HG03457 (cell line): ENCODE results near the gene GRIK4.

Source experiments
- ATAC-seq: cut with Tn5 transposase; IDR thresholded peaks from one replicate; pipeline ENCODE4 v1.9.1; 2021; ENCODE audit warnings: moderate number of reproducible peaks; ENCODE audit not compliant: unreplicated experiment

GRIK4 gene

GRCh38 chr11:120929664-120930154 lies 418.2 kb downstream of the GRIK4 start:
- no peak for ATAC-seq

GRCh38 chr11:120931057-120931779 lies 419.7 kb downstream of the GRIK4 start:
- no peak for ATAC-seq

GRCh38 chr11:120932305-120932915 lies 420.9 kb downstream of the GRIK4 start:
- no peak for ATAC-seq

GRCh38 chr11:120936356-120936755 lies 424.8 kb downstream of the GRIK4 start:
- no peak for ATAC-seq

GRCh38 chr11:120937501-120937900 lies 426.0 kb downstream of the GRIK4 start:
- ATAC-seq, result no peak

GRCh38 chr11:120938260-120938659 lies 426.7 kb downstream of the GRIK4 start:
- no peak for ATAC-seq

GRCh38 chr11:120940160-120940848 lies 428.8 kb downstream of the GRIK4 start:
- ATAC-seq, result no peak

- no peak for ATAC-seq
These were observed 429.5 kb downstream of the GRIK4 start for GRCh38 chr11:120941000-120941399.

GRCh38 chr11:120942701-120943100 lies 431.2 kb downstream of the GRIK4 start:
- ATAC-seq, result no peak

GRCh38 chr11:120945042-120945441 lies 433.5 kb downstream of the GRIK4 start:
- no peak for ATAC-seq

GRCh38 chr11:120950880-120951279 lies 439.3 kb downstream of the GRIK4 start:
- no peak for ATAC-seq

GRCh38 chr11:120952461-120953434 lies 441.2 kb downstream of the GRIK4 start:
- no peak for ATAC-seq

GRCh38 chr11:120954381-120954780 lies 442.8 kb downstream of the GRIK4 start:
- ATAC-seq, result no peak

GRCh38 chr11:120956710-120957495 lies 445.4 kb downstream of the GRIK4 start:
- no peak for ATAC-seq

- ATAC-seq, result no peak
These were observed 446.6 kb downstream of the GRIK4 start for GRCh38 chr11:120958185-120958584.

GRCh38 chr11:120959189-120959588 lies 447.6 kb downstream of the GRIK4 start:
- ATAC-seq, result no peak

- no peak for ATAC-seq
These were observed 453.3 kb downstream of the GRIK4 start for GRCh38 chr11:120964857-120965256.

GRCh38 chr11:120966840-120967239 lies 455.3 kb downstream of the GRIK4 start:
- ATAC-seq, result no peak

- ATAC-seq, result no peak
These were observed 458.4 kb downstream of the GRIK4 start for GRCh38 chr11:120969993-120970392.

- ATAC-seq, result no peak
These were observed 460.3 kb downstream of the GRIK4 start for GRCh38 chr11:120971825-120972224.
